Measurements from ENCODE around the gene UQCR11. TPM values are rescaled to one million over a fixed set of nuclear protein-coding genes. Genes with fewer than 3 reads are reported as not detected.

UQCR11 gene
- total RNA-seq, 1 donor from 2014 or later, result 61.0 TPM

DNA sequence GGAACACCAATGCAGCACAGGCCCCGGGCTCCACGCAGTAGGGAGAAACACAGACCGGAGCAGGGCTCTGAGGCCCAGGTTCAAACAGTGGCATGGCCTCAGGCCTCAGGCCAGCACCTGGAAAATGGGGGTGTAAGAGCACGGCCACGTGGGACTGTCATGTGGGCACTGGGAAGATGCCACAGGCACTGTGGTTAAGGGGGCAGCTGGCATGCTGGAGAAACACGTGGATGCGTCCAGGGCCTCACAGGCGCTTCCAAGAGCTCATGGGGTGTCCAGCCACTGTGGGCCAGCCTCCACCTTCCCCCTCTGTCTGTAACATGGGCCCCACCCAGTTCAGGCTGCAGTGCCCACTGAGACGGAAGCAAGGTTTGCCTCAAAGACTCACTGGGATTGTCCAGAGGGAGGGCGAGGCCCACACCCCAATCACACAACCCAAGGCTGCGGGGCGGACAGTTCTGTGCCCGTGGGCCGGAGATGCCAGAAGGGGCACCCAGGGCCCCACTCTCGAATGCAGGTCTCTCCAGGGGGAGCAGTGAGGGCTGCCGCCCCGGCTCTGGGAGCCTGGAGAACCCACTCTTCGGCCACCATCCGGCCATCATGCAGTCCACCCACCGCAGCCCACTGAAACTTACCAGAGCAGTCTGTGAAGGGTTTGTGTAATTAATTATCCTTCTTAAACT is 6.3 kb downstream of the UQCR11 start:
- Histone ChIP-seq H3K27me3 (no peaks in the 10 kb centered on the region), H3K4me1 (peaks cover 5 to 12% of the 10 kb centered on the region in 2 donors), H3K27ac (no peak overlapping the region), H3K36me3 (peaks cover 27 to 38% of the 10 kb centered on the region in 2 donors), H3K4me3 (no peak overlapping the region), H3K9me3 (no peaks in the 10 kb centered on the region)
- intact Hi-C loops (cut with DNase I), result no loop called here
- TF ChIP-seq, protein P1, sequence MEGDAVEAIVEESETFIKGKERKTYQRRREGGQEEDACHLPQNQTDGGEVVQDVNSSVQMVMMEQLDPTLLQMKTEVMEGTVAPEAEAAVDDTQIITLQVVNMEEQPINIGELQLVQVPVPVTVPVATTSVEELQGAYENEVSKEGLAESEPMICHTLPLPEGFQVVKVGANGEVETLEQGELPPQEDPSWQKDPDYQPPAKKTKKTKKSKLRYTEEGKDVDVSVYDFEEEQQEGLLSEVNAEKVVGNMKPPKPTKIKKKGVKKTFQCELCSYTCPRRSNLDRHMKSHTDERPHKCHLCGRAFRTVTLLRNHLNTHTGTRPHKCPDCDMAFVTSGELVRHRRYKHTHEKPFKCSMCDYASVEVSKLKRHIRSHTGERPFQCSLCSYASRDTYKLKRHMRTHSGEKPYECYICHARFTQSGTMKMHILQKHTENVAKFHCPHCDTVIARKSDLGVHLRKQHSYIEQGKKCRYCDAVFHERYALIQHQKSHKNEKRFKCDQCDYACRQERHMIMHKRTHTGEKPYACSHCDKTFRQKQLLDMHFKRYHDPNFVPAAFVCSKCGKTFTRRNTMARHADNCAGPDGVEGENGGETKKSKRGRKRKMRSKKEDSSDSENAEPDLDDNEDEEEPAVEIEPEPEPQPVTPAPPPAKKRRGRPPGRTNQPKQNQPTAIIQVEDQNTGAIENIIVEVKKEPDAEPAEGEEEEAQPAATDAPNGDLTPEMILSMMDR (IDR thresholded peaks at IDR 0.05), result no peak
- DNase-seq (ENCODE audit: low spot score in 2 of 2), result no peak

DNA sequence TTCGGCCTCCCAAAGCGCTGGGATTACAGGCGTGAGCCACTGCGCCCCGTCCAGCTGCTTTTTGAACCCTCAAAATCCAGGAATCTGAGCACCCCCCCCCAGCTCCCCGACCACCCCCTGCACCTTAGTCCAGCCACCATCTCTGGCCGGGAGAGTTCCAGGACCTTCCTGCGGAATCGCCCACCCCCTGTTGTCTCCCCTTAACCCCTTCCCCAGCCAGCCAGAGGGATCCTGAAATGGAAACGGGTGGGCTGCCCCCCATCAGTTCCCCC is 11.8 kb downstream of the UQCR11 start:
- Histone ChIP-seq H3K27me3 (no peaks in the 10 kb centered on the region), H3K9me3 (no peaks in the 10 kb centered on the region), H3K4me1 (peaks cover 8 to 17% of the 10 kb centered on the region in 2 donors), H3K4me3 (peak overlapping the region; percentile 74 to 89), H3K27ac (no peak overlapping the region), H3K36me3 (peaks cover 20 to 21% of the 10 kb centered on the region in 2 donors)
- intact Hi-C loops (cut with DNase I), result no loop called here
- TF ChIP-seq, protein P1 (IDR thresholded peaks at IDR 0.05), result no peak
- DNase-seq (ENCODE audit: low spot score in 2 of 2), result no peak

DNA sequence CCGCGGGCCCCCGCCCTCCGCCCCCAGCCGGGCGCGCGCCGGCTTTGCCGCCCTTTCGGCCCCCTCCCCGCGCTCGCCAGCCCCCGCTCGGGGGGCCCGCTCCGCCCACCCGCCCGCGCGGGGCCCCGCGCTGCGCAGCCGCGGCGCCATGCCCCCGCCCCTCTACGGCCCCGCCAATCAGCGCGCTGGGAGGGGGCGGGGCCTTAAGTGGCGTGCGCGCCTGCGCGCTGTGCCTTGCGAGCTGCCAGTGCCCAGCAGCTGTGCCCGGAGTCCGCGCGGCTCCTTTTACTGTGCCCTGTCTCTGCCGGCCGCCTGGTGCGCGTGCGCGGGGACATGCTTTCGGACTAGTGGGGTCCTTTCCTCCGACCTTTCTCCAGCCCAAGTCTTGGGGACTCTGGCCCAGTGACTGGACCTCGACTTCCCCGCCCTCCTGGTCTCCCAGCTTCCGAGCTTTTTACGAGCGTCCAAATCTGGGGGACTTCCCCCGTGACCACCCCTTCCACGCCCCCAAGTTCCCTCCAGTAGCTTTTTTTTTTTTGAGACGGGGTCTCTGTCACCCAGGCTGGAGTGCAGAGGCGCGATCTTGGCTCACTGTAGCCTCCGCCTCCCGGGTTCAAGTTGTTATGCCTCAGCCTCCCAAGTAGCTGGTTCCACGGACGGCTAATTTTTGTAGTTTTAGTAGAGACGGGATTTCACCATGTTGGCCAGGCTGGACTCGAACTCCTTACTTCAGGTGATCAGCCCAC is 12.3 kb downstream of the UQCR11 start, which contains the start of gene MBD3:
Gene MBD3 (minus strand): TSS at position 111 of the 746 bp plus-strand sequence. CDS start 234 bp downstream, outside the sequence.
- peak; percentile 62 to 96 for DNase-seq (ENCODE audit: low spot score in 2 of 2)
- Histone ChIP-seq H3K4me3 (peak within 1 kb of the TSS; percentile 74 to 89), H3K27ac (peak within 1 kb of the TSS; percentile 84 to 94)

DNA sequence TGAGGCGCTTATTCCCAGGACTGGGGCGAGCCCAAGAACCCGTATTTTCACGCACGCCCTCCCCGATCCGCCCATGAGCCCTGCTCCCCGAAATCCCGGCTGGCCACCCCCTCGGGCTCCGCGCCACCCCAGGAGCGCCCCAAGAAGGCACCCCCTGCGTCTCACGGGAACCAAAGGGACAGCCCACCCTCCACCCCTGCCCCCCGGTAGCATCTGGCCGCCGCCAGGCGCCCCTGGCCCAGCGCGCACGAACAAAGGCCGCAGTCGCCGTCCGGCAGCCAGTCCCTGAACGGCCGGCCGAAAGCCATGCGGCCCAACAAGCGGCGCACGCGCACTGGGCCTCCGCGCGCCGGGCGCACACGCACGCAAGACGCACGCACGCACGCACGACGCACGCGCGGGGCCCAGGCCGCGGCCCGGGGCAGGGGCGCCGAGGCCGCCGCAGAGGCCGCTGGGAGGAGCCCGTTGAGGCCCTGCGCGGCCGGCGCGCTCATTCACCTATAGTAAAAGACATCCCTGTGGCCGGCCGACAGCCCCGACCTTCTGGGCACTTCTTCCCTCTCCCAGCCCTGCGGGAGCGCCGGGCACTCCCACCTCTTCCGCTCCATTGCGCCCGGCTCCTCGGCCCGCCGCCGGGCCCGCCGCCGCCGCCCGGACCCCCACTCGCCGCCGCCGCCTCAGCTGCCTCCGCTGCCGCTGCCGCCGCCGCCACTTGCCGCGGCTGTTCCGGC is 13.1 kb downstream of the UQCR11 start:
- peak overlapping the region; percentile 84 to 94 for H3K27ac ChIP-seq
- DNase-seq (ENCODE audit: low spot score in 2 of 2), result peak; percentile 22 to 88
- H3K9me3 ChIP-seq, result no peaks in the 10 kb centered on the region
- intact Hi-C loops (cut with DNase I), result loop anchor here (1.0 kb wide), 3 partner anchors 13 to 60 kb away; partner anchors contain the start of genes TCF3 and UQCR11
- TF ChIP-seq, protein P1 (IDR thresholded peaks at IDR 0.05), result no peak
- peaks cover 8 to 17% of the 10 kb centered on the region in 2 donors for H3K4me1 ChIP-seq
- H3K4me3 ChIP-seq, result peak overlapping the region; percentile 74 to 89
- H3K27me3 ChIP-seq, result no peaks in the 10 kb centered on the region
- peaks cover 7 to 8% of the 10 kb centered on the region in 2 donors for H3K36me3 ChIP-seq

More for the DNA sequence above, 12.3 kb downstream of the UQCR11 start, which contains the start of gene MBD3:
- H3K36me3 ChIP-seq, result peaks cover 15 to 16% of the 10 kb centered on the region in 2 donors
- intact Hi-C loops (cut with DNase I), result loop anchor here (1.0 kb wide), 3 partner anchors 12 to 59 kb away; partner anchors contain the start of genes TCF3 and UQCR11
- H3K4me1 ChIP-seq, result peaks cover 8 to 17% of the 10 kb centered on the region in 2 donors
- TF ChIP-seq, protein P1 (IDR thresholded peaks at IDR 0.05), result peak in 1 of 3 experiments; percentile 27
- no peaks in the 10 kb centered on the region for H3K27me3 ChIP-seq
- H3K9me3 ChIP-seq, result no peaks in the 10 kb centered on the region

DNA sequence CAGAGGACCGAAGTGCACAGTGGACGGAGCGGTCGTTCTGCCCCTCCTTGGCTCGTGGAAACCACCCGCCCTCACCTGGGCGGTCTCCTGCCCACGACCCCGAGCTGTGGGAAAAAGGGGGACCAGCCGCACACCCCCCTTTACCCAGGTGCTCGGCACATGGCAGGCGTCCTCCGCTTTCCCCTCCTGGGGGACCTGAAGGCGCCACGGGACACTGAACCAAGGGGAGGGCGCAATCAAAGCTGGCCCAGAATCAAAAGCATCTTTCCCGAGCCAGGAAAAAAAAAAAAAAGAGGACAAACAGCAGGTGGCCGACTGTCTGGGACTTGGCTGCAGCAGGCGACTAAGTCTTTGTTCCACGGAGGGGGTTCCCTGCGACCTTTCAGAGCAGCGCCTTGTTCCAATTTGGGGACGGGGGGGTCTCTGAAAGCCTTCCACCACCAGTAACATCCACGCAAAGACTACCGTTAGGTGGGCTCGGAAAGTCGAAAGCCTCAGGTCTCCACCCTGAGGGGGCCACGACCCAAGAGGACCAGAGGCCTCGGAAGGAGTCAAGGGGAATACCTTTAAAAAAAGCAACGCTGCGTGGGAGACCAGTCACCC is 13.7 kb downstream of the UQCR11 start:
- H3K4me3 ChIP-seq, result peak overlapping the region; percentile 74 to 89
- no peak for DNase-seq (ENCODE audit: low spot score in 2 of 2)
- H3K36me3 ChIP-seq, result peaks cover under 1 to 1% of the 10 kb centered on the region in 2 donors
- H3K27ac ChIP-seq, result peak overlapping the region; percentile 84 to 94
- H3K27me3 ChIP-seq, result no peaks in the 10 kb centered on the region
- H3K9me3 ChIP-seq, result no peaks in the 10 kb centered on the region
- peaks cover 8 to 17% of the 10 kb centered on the region in 2 donors for H3K4me1 ChIP-seq
- intact Hi-C loops (cut with DNase I), result loop anchor here (1.0 kb wide), 3 partner anchors 14 to 61 kb away; partner anchors contain the start of genes TCF3 and UQCR11
- TF ChIP-seq, protein P1 (IDR thresholded peaks at IDR 0.05), result no peak

All from ascending aorta (tissue), 2 donors.